Measurements from ENCODE around the gene ENDOU. TPM values are rescaled to one million over a fixed set of nuclear protein-coding genes. Genes with fewer than 3 reads are reported as not detected.
A peak's percentile ranks its signal among the peaks of the same experiment; 100 is the strongest.
"Not testable (repeated sequence)": the region's sequence is repeated elsewhere in the genome, so short reads cannot be mapped to it uniquely, and the experiment has no call there.

ENDOU gene
- total and polyA plus RNA-seq, 8 donors: 1.8 to 7.6 TPM; not detected in 6

GRCh38 chr12:47686645-47687240, 38.5 kb downstream of the ENDOU start:
- Histone ChIP-seq H3K4me1 (no peaks in the 10 kb centered on the region), H3K9me3 (no peaks in the 10 kb centered on the region), H3K27ac (no peak overlapping the region), H3K36me3 (peaks cover 0 to 58% (median 45%) of the 10 kb centered on the region in 4 donors), H3K4me3 (no peak overlapping the region), H3K27me3 (no peaks in the 10 kb centered on the region)
- 76 to 80% (median 77%) methylated on average over 4 of the region's 4 CpGs for WGBS, 5 donors
- intact Hi-C loops (cut with DNase I; ENCODE audit: low total_unique reads): no loop called here
- TF ChIP-seq POLR2AphosphoS5 (IDR thresholded peaks at IDR 0.05): no peak
- no peak for TF ChIP-seq POLR2A (IDR thresholded peaks at IDR 0.05)
- no peak for TF ChIP-seq EP300 (IDR thresholded peaks at IDR 0.05)
- peak in 5 of 7 experiments; percentile 20 to 41 (median 26) for TF ChIP-seq CTCF (IDR thresholded peaks at IDR 0.05)
- peak in 1 of 2 donors; percentile 74 for DNase-seq

- no peak for DNase-seq
- Histone ChIP-seq H3K4me3 (no peak overlapping the region), H3K9me3 (no peaks in the 10 kb centered on the region), H3K4me1 (no peaks in the 10 kb centered on the region), H3K36me3 (peaks cover 4 to 59% (median 45%) of the 10 kb centered on the region in 4 donors), H3K27me3 (no peaks in the 10 kb centered on the region), H3K27ac (no peak overlapping the region)
- WGBS, 5 donors: 78 to 100% (median 98%) methylated on average over 2 of the region's 2 CpGs
- no peak for TF ChIP-seq EP300 (IDR thresholded peaks at IDR 0.05)
- TF ChIP-seq POLR2A (IDR thresholded peaks at IDR 0.05): no peak
- TF ChIP-seq CTCF (IDR thresholded peaks at IDR 0.05): no peak
- no peak for TF ChIP-seq POLR2AphosphoS5 (IDR thresholded peaks at IDR 0.05)
- intact Hi-C loops (cut with DNase I; ENCODE audit: low total_unique reads): no loop called here
Measured at GRCh38 chr12:47679785-47680184, 45.5 kb downstream of the ENDOU start.

GRCh38 chr12:47672068-47672467, 53.2 kb downstream of the ENDOU start:
- 86 to 98% (median 94%) methylated on average over 2 of the region's 2 CpGs for WGBS, 5 donors
- H3K4me1 ChIP-seq: no peaks in the 10 kb centered on the region
- no peaks in the 10 kb centered on the region for H3K9me3 ChIP-seq
- intact Hi-C loops (cut with DNase I; ENCODE audit: low total_unique reads): no loop called here
- H3K27ac ChIP-seq: no peak overlapping the region
- H3K4me3 ChIP-seq: no peak overlapping the region
- no peak for DNase-seq
- peaks cover 9 to 79% (median 68%) of the 10 kb centered on the region in 4 donors for H3K36me3 ChIP-seq
- TF ChIP-seq EP300 (IDR thresholded peaks at IDR 0.05) (no peak), POLR2A (IDR thresholded peaks at IDR 0.05) (no peak), POLR2AphosphoS5 (IDR thresholded peaks at IDR 0.05) (no peak), CTCF (IDR thresholded peaks at IDR 0.05) (no peak)
- no peaks in the 10 kb centered on the region for H3K27me3 ChIP-seq

- H3K27me3 ChIP-seq; H3K27ac ChIP-seq; DNase-seq; H3K9me3 ChIP-seq; H3K4me3 ChIP-seq; intact Hi-C loops (cut with DNase I; ENCODE audit: low total_unique reads); H3K4me1 ChIP-seq: not testable (repeated sequence)
- 95 to 98% (median 98%) methylated on average over 6 of the region's 6 CpGs for WGBS, 5 donors
- peaks cover 12 to 80% (median 78%) of the 10 kb centered on the region in 4 donors for H3K36me3 ChIP-seq
Measured at GRCh38 chr12:47667935-47668334, 57.4 kb downstream of the ENDOU start.

Other genes starting within 250 kb of the ENDOU start
- 10 to 100 TPM in 4 of 5 donors, 1 to 10 TPM in 1; 3.5 to 47.4 (median 17.3) TPM for gene RPAP3, start 19.5 kb downstream of the ENDOU start, total RNA-seq
- gene RPAP3, start 19.5 kb downstream of the ENDOU start, polyA plus RNA-seq: 10 to 100 TPM in 1 of 3 donors, 1 to 10 TPM in 2; 7.9 to 10.8 (median 8.5) TPM
- 100 to 1,000 TPM in 1 of 5 donors, 10 to 100 TPM in 4; 15.9 to 114 (median 25.0) TPM for gene RAPGEF3, start 33.4 kb upstream of the ENDOU start, total RNA-seq
- gene RAPGEF3, start 33.4 kb upstream of the ENDOU start, polyA plus RNA-seq: 10 to 100 TPM; 21.2 to 33.1 (median 22.9) TPM
- 10 to 100 TPM in 3 of 5 donors, 1 to 10 TPM in 2; 2.3 to 29.0 (median 18.1) TPM for gene SLC48A1, start 47.7 kb upstream of the ENDOU start, total RNA-seq
- gene SLC48A1, start 47.7 kb upstream of the ENDOU start, polyA plus RNA-seq: 10 to 100 TPM in 1 of 3 donors, 1 to 10 TPM in 2; 6.3 to 18.2 (median 9.4) TPM
- 100 to 1,000 TPM in 2 of 5 donors, 10 to 100 TPM in 3; 32.1 to 313 (median 66.5) TPM for gene HDAC7, start 94.4 kb upstream of the ENDOU start, total RNA-seq
- gene HDAC7, start 94.4 kb upstream of the ENDOU start, polyA plus RNA-seq: 10 to 100 TPM; 22.8 to 30.7 (median 28.6) TPM
- gene VDR, start 179.5 kb upstream of the ENDOU start, total RNA-seq: 10 to 100 TPM in 2 of 5 donors, 1 to 10 TPM in 3; 2.8 to 22.3 (median 8.8) TPM
- gene VDR, start 179.5 kb upstream of the ENDOU start, polyA plus RNA-seq: 1 to 10 TPM; 4.0 to 4.9 (median 4.5) TPM
- 100 to 1,000 TPM in 1 of 5 donors, 10 to 100 TPM in 4; 29.8 to 254 (median 79.0) TPM for gene TMEM106C, start 238.1 kb upstream of the ENDOU start, total RNA-seq
- gene TMEM106C, start 238.1 kb upstream of the ENDOU start, polyA plus RNA-seq: 10 to 100 TPM; 40.7 to 61.6 (median 51.5) TPM

All from stomach (tissue), 9 donors.